HL-60/S4 treated with phorbol 12-myristate 13-acetate at 8.2 ng/mL for 4 days and 3 days (cell line): Measurements from ENCODE around the gene MGA.

Source experiments
- in situ Hi-C: fragments of 300-500 bp; cut with MboI; formaldehyde crosslinking; loops from 2 replicates; pipeline ENCODE4 v1.15.0; 2022; ENCODE audit warnings: low sequenced_read_pairs

Gene MGA

DNA sequence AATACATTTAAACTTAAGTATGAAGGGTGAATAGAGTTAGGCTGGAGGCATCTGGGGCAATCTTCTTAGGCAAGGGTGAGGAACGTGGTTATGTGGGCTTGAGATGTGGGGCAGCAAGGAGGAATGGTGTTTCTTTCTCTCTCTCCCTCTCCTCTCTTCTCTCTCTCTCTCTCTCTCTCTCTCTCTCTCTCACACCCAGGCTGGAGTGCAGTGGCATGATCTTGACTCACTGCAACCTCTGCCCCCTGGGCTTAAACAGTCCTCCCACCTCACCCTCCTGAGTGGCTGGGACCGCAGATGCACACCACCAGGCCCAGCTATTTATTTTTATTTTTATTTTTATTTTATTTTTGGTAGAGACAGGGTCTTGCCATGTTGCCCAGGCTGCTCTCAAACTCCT is 4.0 kb upstream of the MGA start:
- in situ Hi-C loops = no loop called here

DNA sequence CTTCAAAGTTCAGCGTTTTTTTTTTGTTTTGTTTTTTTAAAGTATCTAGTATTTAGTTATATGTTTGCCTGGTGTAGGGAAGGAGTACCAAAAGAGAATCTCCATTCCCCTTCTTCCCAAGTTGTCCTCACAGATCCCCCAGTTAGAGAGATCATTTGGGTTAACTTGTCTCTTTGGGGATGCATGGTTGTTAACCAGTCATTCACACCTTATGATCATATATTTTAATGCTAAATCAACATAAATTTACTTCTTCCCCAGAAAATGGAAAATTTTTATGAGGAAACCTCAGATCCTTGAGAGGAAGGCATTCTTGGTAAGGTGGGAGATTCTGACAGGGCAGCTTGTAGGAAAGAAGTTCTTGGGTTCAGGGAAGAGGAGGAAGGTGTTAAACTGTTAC is 1.5 kb upstream of the MGA start:
- in situ Hi-C loops = no loop called here

DNA sequence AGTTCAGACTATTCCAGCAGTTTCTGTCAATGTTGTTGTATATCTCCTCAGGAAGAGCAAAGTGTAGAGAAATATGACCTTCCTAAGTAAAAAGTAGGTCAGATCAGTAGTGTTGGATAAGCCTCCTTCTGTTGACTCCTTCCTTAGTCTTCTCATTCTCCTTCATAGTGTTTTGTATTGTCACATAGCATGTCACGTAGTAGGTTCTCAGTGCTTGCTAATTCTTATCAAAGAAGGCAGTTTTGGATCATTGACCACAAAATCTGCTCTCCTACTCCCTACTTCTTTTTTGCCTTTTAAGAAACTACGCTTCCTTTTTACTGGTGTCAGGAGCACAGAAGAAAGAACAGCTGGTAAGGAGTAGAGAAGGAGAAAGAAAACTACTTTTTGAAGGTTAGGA is 1.0 kb upstream of the MGA start:
- in situ Hi-C loops = no loop called here

DNA sequence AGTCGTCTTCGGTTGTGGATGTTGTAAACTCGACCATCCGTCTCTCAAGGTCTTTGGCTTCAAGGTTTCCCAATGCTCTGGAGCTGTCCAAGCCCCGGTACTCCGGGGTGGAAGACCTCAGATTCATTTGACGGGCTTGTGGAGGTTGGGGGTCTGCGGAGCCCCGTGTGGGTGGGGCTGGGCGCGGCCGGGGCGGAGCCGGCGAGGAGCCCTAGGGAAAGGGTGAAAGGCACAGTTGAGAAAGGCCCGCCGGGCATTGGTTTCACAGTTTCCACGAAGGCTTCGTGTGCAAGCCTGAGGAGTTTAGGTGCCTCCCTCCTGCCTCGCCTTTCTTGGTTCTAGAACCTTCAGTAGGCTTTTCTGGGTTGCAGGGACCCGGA is 360 bp upstream of the MGA start:
- in situ Hi-C loops = no loop called here

DNA sequence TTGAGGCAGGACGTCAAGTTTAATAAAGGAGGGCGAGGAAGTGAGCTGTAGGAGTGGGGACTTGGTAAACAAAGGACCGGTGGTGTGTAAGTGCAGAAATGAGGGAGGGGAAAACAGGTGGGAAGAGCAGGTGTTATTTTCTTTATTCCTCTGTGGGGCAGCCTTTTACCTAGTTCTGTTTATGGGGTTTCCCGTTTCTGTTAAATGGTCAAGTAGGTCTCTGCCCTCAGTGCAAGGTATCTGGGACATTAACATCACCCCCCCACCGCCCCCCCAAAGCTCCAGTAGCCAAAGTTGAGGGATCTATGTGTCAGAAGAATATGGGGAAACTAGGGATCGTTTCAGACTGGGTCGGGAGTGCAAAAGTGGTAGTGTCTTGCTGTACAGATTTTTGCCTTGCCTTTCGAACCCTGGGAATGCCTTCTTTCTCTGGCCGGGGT is 893 bp downstream of the MGA start:
- in situ Hi-C loops = no loop called here

DNA sequence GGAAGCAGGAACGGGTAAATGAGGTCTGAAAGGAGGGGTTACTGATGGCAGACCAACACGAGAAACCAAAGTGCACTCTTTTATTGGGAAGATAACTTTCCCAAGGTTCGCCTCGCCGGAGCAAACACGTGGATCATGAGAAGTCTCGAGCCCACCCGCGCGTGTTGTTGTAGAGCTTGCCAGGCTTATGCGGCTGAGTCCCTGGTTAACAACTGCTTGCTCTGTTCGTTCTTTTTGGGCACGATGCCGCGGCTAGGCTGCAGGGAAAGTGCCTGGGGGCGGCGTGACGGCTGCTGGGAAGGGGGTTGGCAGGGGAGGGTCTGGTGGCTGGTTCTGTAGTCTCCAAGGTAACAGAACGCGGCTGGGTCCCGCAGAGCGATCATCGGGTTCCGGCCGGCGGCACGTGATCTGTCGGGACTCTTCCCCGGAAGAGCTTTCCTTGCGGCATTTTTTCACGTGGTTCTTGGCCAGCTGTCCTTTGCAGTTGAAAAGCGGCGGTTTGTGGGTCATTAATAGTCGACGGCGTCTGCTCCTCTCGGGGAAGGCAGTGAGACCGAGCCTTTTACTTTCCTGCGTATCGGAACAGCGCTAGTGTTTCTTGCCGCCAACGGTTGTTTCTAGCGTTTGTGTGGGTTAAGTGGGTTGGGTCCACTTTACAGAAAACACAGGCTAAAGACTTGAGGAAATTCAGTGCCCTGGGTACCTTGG is 1.5 kb downstream of the MGA start:
- in situ Hi-C loops = no loop called here

DNA sequence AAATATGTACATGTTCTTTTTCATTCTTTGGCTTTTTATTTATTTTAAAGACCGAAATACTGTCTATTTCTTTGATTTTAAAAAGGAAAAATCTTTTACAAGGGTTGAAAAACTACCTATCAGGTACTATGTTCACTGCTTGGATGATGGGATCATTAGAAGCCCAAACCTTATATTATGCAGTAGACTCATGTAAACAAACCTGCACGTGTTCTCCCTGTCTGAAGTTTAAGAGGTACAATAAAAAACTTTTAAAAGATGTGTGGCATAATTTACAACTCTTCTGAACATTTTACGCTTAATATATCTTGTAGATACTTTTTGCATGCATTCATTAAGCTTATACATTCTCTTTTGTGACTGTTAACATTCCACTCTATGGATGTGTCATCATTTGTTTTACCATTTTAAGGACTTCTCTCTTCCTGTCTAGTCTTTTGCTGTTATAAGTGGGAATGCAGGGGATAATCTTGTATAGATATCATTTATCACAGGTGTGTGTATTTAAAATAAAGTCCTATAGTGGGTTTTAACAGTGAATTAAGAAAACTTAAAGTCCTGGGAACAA is 6.2 kb downstream of the MGA start:
- in situ Hi-C loops = no loop called here

DNA sequence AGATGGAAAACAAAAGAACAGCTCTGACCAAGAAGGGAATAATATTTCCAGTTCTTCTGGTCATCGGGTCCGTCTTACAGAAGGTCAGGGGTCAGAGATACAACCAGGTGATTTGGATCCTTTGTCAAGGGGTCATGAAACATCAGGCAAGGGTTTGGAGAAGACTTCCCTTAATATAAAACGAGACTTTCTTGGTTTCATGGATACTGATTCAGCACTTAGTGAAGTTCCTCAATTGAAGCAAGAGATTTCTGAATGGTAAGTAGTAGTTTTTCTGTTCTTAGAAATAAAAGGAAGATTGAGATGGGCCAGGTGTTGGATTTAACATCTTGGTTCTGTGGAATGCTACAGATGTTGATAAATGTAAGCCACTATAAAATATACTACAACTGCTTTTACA is 9.5 kb downstream of the MGA start:
- in situ Hi-C loops = no loop called here

DNA sequence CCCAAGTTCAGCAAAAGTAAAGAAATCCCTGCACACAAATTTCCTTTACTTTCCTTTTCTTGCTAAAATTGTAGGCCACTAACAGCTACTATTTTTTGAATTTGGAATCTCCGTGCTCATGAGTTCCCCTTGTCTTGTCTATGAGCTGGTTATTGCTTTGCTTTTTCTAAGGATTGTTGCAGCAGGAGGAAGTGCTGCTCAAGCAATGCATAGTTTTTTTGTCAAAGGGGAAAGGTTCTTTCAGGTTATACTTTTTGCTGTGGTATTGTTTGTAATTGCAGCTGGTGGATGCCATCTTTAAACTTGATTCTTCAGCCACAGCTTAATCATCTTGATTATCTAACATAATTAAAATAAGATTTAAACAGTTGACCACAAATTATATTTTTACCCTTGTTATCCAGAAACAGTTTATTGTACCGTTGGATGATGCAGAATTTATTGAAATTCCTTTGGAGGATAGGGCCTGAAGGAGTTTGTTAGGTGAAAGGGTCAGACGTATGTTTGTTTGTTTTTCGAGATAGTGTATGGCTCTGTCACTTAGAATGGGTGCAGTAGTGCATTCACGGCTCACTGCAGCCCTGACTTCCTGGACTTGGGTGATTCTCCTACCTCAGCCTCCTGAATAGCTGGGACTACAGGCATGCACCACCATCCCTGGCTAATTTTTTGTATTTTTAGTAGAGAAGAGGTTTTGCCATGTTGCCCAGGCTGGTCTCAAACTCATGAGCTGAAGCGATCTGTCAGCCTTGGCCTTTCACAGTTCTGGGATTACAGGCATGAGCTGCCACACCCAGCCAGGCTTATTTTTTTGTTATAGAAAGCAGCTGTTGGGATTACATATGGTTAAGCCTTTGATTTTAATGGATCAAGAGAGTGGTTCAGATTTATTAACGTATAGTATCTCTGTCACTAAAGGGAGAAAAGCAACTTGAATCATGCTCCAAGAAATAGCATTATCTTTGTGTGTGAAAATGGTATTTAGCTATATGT is 11.7 kb downstream of the MGA start:
- in situ Hi-C loops = no loop called here

DNA sequence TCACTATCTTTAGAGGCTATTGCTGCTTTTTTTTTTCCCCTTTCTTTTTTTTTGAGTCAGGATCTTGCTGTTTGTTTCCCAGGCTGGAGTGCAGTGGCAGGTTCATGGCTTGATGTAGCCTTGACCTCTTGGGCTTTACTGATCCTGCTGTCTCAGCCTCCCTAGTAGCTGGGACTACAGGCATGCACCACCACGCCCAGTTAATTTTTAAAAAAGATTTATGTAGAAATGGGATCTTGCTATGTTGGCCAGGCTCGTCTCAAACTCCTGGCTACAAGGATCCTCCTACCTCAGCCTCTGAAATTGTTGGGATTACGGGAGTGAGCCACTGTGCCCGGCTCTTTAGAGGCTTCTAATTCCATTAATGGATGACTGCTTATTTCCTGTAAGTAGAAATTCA is 15.1 kb downstream of the MGA start:
- in situ Hi-C loops = no loop called here

DNA sequence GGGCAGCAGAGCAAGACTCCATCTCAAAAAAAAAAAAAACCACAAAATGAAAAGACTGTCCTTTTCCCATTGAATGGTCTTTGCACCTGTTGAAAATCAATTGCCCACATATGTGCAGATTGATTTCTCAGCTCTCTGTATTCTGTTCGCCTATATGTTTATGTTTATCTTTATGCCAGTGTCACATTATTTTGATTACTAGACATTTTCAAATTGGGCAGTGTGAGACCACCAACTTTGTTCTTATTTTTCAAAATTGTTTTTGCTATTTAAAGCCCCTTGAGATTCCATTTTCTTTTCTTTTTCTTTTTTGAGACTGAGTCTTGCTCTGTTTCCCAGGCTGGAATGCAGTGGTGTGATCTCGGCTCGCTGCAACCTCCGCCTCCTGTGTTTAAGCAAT is 18.5 kb downstream of the MGA start:
- in situ Hi-C loops = no loop called here

DNA sequence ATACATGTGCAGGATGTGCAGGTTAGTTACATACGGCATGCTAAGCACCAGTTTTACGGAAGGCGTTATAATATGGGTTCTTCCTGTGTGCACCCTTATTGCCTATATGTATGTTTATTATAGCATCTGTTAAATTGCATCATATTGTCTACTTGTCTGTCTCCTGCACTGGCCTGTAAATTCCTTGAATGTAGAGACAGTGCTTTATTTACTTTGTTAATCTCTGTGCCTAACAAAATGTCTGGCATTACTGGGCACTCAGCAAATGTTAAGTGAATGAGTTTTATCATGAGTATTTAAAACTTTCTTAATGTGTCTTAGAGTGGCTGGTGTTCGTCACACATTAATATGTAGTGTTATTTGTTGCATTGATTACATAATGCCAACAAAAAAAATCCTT is 23.8 kb downstream of the MGA start:
- in situ Hi-C loops = no loop called here

DNA sequence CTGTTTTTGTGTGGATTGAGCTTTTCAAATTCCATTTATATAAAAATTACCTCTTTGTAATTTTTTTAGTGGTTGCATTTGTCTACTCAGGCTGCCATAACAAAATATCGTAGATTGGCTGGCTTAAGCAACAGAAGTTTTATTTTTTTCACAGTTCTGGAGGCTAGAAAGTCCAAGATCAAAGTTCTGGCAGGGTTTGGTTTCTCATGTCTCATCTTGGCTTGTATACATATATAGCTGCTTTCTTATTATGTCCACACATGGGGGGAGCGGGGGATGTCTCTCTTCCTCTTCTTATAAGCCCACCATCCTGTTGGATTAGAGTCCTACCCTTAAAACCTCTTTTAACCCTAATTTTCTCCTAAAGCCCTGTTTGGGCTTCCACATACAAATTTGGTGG is 28.5 kb downstream of the MGA start:
- in situ Hi-C loops = no loop called here

DNA sequence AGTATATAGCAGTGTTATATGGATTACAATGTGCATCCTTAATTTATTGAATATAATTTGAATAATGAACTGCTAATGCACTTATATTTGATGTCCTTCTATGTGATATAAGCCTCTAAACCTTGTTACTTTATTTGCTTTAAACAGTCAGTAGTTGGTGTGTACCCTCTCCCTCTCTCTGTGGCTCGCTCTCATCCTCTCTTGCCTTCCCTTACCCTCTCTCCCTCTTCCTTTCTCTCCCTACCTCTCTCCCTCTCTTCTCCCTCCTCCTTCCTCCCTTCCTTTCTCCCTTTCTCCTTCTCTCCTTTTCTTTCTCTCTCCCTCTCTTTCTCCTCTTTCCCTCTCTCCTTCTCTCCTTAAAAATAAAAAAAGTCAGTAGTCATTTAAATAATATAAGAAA is 28.9 kb downstream of the MGA start:
- in situ Hi-C loops = no loop called here

DNA sequence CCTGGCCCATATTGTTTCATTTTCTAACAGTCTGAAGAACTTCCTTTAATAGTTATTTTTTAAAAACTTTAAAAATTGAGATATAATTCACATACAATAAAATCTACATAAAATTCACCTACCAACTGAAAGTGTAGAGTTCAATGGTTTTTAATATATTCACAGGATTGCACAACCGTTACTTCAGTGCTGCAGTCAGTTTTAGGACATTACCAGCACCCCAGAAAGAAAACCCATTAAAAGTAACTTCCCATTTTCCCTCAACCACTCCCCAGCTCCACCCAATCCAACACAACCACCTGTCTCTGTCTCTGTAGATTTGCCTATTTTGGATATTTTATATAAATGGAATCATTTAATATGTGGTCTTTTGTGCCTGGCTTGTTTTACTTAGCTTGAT is 29.6 kb downstream of the MGA start:
- in situ Hi-C loops = no loop called here

DNA sequence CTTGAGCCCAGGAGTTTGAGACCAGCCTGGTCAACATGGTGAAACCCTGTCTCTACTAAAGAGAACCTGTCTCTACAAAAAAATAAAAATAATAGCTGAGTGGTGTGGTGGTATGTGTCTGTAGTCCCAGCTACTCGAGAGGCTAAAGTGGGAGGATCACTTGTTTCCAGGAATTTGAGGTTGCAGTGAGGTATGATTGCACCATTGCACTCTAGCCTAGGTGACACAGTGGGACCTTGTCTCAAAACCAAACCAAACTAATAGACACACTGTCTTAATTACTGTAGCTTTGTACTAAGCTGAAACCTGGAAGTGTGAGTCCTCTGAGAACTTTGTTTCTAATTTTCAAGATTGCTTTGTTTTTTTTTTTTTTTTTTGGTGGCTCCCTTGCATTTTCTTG is 30.4 kb downstream of the MGA start:
- in situ Hi-C loops = no loop called here

DNA sequence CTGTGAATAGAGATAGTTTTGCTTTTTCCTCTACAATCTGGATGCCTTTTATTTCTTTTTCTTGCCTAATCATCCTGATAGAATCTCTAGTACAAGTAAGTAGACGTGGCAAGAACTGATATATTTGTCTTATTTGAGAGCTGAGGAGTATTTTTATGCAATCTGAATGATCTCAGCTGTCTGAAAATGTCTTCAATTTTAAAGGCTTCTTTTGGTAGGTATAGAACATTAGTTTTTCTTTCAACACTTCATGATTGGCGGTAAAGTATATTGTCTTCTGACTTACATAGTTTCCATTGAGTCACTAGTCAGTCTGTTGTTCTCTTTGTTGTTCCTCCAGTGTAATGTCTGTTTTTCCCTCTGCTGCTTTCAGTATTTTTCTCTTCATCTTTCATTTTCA is 31.3 kb downstream of the MGA start:
- in situ Hi-C loops = no loop called here

DNA sequence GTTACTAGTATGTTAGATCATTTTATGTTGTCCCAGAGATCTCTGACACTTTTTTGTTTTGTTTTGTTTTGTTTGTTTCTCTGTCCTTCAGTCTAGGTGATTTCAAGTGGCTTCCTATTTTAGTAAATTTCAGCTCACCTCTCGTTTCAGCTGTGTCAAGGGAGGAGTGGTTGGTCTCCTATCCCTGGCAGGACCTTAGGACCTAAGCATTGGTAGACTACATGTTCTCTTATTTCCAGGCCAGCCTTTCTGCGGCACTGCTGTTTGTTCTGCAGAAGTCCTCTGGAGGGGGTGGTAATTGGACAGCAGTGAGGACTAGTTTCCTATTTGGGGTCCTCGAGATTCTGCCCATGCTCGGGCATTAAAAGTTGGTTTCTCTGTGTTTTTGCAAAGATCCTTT is 31.8 kb downstream of the MGA start:
- in situ Hi-C loops = no loop called here

DNA sequence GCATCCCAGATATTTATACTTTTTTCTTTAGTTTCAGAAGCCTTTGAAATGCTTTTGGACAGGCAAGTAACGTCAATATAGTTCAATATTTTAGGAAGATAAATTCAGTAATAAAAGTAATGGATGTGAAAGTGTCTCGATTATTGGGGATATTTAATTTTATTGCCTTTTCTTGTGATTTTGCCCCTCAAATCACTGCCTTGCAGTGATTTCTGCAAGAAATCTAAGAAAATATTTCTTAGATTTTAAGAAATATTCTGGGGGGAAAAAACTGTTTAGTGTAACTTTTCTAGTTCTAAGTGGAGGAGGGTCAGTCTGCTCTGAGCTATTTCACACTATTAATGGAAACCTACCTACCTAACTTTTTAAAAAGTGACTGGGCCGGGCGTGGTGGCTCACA is 33.6 kb downstream of the MGA start:
- in situ Hi-C loops = no loop called here

DNA sequence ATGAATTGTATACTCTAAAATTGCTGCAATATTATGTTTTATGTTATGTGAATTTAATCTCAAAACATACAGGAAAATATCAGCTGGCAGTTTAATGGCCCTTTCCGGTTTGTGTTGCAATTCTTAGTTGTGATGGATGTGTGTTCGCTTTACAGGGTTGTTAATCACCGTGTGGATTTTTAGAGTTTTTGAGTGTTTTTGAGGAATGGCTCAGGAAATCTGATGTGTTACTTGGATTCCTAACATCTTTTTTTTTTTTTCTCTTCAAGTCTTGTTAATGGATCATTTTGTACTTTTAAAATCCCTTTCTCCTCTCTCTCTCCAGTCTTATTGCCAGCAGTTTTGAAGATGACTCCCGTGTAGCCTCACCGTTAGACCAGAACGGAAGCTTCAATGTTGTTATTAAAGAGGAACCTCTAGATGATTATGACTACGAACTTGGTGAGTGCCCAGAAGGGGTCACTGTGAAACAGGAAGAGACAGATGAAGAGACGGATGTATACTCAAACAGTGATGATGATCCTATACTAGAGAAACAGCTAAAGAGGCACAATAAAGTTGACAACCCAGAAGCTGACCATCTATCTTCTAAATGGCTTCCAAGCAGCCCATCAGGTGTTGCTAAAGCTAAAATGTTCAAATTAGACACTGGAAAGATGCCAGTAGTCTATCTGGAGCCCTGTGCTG is 35.7 kb downstream of the MGA start:
- in situ Hi-C loops = no loop called here

DNA sequence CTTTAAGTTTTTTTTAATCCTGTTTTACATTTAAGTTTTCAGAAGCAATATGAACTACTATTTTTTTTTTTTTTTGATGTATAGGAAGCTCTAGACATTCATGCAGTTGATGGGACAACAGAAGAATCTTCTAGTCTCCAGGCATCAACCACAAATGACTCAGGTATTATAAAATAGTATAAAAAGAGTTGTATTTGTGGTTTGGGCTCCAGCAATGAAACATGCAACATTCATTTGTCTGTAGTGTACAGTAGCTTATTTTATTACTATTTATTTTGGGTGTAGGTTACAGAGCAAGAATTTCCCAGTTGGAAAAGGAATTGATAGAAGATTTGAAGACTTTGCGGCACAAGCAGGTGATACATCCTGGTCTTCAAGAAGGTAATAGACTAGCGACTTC is 38.6 kb downstream of the MGA start:
- in situ Hi-C loops = no loop called here
